Mammary epithelial cell (primary cell): ENCODE data around the gene ACER3.

Experiments
- CTCF ChIP-seq, 2 donors: IDR thresholded peaks in 1 of 2; conservative IDR thresholded peaks in 1 of 2; 2 replicates each; pipeline ENCODE4 v1.5.1; 2011 to 2012; ENCODE audit warnings: inconsistent platforms in 2 of 2, low read length in 2 of 2, mild to moderate bottlenecking in 2 of 2, control low read depth in 1 of 2, low read depth in 1 of 2; ENCODE audit not compliant: insufficient read depth in 1 of 2; ENCODE audit errors: extremely low read depth in 1 of 2
- EZH2 ChIP-seq: IDR thresholded peaks from 2 replicates; pipeline ENCODE4 v1.6.1; 2012; ENCODE audit warnings: low read length, inconsistent platforms, borderline replicate concordance

- TF ChIP-seq CTCF (conservative IDR thresholded peaks at IDR 0.05 in 1 of 2, IDR thresholded peaks at IDR 0.05 in 1 of 2; ENCODE audit: extremely low read depth in 1 of 2, insufficient read depth in 1 of 2, low read depth in 1 of 2, low read length in 2 of 2) (no peak), EZH2 (no peak)
Measured at GRCh38 chr11:77024745-77025144, 164.0 kb downstream of the ACER3 start.
